CD4-positive, alpha-beta memory T cell (primary cell): ENCODE results near the gene SLC38A1. TPM values are rescaled to one million over a fixed set of nuclear protein-coding genes. Genes with fewer than 3 reads are reported as not detected.

Experiments
- CTCF ChIA-PET: fragments of 350-600 bp; sonication (Branson Sonifier 250); formaldehyde crosslinking; loops from one replicate; lab custom pipeline; 2021; ENCODE audit warnings: inconsistent platforms; ENCODE audit not compliant: partially characterized antibody; lab: Charles Lee
- POLR2A ChIA-PET: fragments of 350-600 bp; sonication (Branson Sonifier 250); formaldehyde crosslinking; loops from one replicate; lab custom pipeline; 2021; ENCODE audit not compliant: partially characterized antibody; lab: Charles Lee
- DNase-seq, 5 donors: peaks; one replicate each; pipeline versions ENCODE4 v3.0.0 to v3.0.0-alpha.2; 2020 to 2022; ENCODE audit warnings: mixed read lengths in 1 of 5
- H3K27ac ChIP-seq: one replicate; pipeline ENCODE4 v1.7.0; 2013; ENCODE audit warnings: low read depth, low read length
- H3K27me3 ChIP-seq: 2 replicates; pipeline ENCODE4 v1.7.0; 2013; ENCODE audit warnings: mild to moderate bottlenecking, low read length, moderate library complexity; ENCODE audit not compliant: insufficient read depth
- H3K36me3 ChIP-seq: 2 replicates; pipeline ENCODE4 v1.7.0; 2013; ENCODE audit warnings: mild to moderate bottlenecking, low read length, moderate library complexity; ENCODE audit not compliant: insufficient read depth
- H3K4me1 ChIP-seq: 2 replicates; pipeline ENCODE4 v1.7.0; 2013; ENCODE audit warnings: mild to moderate bottlenecking, low read length, moderate library complexity; ENCODE audit not compliant: insufficient read depth
- H3K4me3 ChIP-seq, 2 donors: one replicate each; pipeline ENCODE4 v1.7.0; 2013; ENCODE audit warnings: low read length in 2 of 2, mild to moderate bottlenecking in 1 of 2
- H3K9me3 ChIP-seq, 2 donors: one replicate each; pipeline ENCODE4 v1.7.0; 2013; ENCODE audit warnings: low read length in 2 of 2, control low read depth in 1 of 2; ENCODE audit not compliant: control insufficient read depth in 1 of 2
- H3K27ac Mint-ChIP-seq, 7 donors: one replicate each; pipeline ENCODE4 v1.8.0; 2020 to 2021; ENCODE audit warnings: mixed read lengths in 7 of 7, mild to moderate bottlenecking in 6 of 7, inconsistent platforms in 3 of 7, moderate library complexity in 3 of 7
- H3K27me3 Mint-ChIP-seq, 2 donors: one replicate each; pipeline ENCODE4 v1.8.0; 2020 to 2021; ENCODE audit warnings: mixed read lengths in 2 of 2
- H3K36me3 Mint-ChIP-seq, 2 donors: one replicate each; pipeline ENCODE4 v1.8.0; 2020 to 2021; ENCODE audit warnings: mixed read lengths in 2 of 2, inconsistent platforms in 1 of 2, mild to moderate bottlenecking in 1 of 2
- H3K4me1 Mint-ChIP-seq, 4 donors: one replicate each; pipeline ENCODE4 v1.8.0; 2020 to 2021; ENCODE audit warnings: mixed read lengths in 4 of 4, mild to moderate bottlenecking in 1 of 4
- H3K4me3 Mint-ChIP-seq, 8 donors: one replicate each; pipeline ENCODE4 v1.8.0; 2020 to 2021; ENCODE audit warnings: mixed read lengths in 8 of 8, mild to moderate bottlenecking in 7 of 8, moderate library complexity in 6 of 8, inconsistent platforms in 3 of 8
- H3K9me3 Mint-ChIP-seq, 8 donors: one replicate each; pipeline ENCODE4 v1.8.0; 2020 to 2021; ENCODE audit warnings: mixed read lengths in 8 of 8, mild to moderate bottlenecking in 5 of 8, inconsistent platforms in 3 of 8, moderate library complexity in 1 of 8
- intact Hi-C: fragments of 100-400 bp; cut with micrococcal nuclease; formaldehyde crosslinking; loops from one replicate; pipeline ENCODE4 v1.15.1; 2023
- polyA plus RNA-seq, 2 donors: library from polyadenylated mRNA; unstranded; fragments of 300-500 nt; fragmentation: Illumina TruSeq; gene quantifications; one replicate each; pipeline ENCODE4 v1.2.3, GENCODE V29; 2021
- total RNA-seq, 2 experiments: library from RNA; stranded (reverse); gene quantifications; one replicate each; pipeline ENCODE4 v1.2.3, GENCODE V29; 2021

The SLC38A1 gene
- total and polyA plus RNA-seq, 4 experiments from 2014 or later, result 230 to 307 (median 268) TPM

DNA sequence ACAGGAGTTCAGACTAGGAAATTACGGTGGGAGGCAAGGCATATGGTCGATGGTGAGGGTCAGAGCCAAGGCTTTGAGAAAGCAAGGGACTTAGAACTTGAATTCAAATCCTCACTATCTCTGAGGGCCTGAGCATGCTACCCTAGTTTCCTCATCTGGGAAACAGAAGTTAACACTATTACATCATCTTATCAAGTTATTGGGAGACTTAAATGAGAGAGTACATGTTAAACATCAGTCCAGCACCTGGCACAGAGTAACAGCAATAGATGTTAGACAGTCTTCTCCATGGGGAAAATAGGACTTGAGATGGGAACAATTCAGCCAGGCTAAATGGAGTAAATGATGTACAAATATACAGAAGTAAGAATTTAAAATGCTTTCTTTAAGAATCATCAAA lies 38.5 kb downstream of the SLC38A1 start:
- Histone ChIP-seq H3K4me1 (peaks cover 60% of the 10 kb centered on the region), H3K4me3 (no peak overlapping the region), H3K9me3 (no peaks in the 10 kb centered on the region), H3K27ac (no peak overlapping the region), H3K36me3 (peaks cover 10% of the 10 kb centered on the region), H3K27me3 (no peaks in the 10 kb centered on the region)
- peaks cover 35 to 82% (median 55%) of the 10 kb centered on the region in 4 donors for H3K4me1 Mint-ChIP-seq
- no peaks in the 10 kb centered on the region for H3K9me3 Mint-ChIP-seq
- no peaks in the 10 kb centered on the region for H3K27me3 Mint-ChIP-seq
- ChIA-PET POLR2A (no interaction called here), CTCF (interaction anchor here (0.9 kb wide), 1 partner anchor 15 kb away, joined by 4 read pairs; no protein-coding TSS in a partner anchor)
- H3K36me3 Mint-ChIP-seq, result peaks cover 75 to 81% of the 10 kb centered on the region in 2 donors
- H3K27ac Mint-ChIP-seq, result peak overlapping the region; percentile 55 to 89 (median 63)
- no peak for DNase-seq
- H3K4me3 Mint-ChIP-seq, result peak overlapping the region in 1 of 8 donors; percentile 18
- intact Hi-C loops, result loop anchor here (1.0 kb wide), 1 partner anchor 8 kb away; no protein-coding TSS in a partner anchor

DNA sequence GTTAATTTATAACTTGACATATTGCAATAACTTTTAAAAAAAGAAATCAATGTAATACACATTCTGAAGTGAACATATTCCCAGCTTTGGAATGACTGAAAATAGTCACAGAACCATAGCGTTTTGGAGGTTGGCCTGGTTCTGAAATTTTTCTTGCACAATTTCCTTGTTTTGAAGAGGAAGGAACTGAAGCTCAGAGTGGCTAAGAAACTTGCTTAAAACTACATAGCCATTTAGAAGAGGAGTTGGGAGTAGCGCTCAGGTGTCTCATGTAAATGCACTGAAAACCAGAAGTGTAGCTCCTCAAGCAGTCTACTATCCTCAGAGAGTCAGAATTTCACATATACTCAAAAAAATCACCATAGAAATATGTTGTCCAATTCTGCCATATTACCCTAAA lies 41.2 kb downstream of the SLC38A1 start:
- Mint-ChIP-seq H3K4me3 (peak overlapping the region in 1 of 8 donors; percentile 22), H3K9me3 (no peaks in the 10 kb centered on the region), H3K4me1 (peaks cover 43 to 90% (median 58%) of the 10 kb centered on the region in 4 donors), H3K27ac (peak overlapping the region in 5 of 7 donors; percentile 30 to 96 (median 65)), H3K36me3 (peaks cover 79 to 88% of the 10 kb centered on the region in 2 donors), H3K27me3 (no peaks in the 10 kb centered on the region)
- DNase-seq, result no peak
- ChIA-PET CTCF (no interaction called here), POLR2A (interaction anchor here (0.8 to 1.8 kb wide), 5 partner anchors 10 to 45 kb away, joined by 3 to 9 read pairs (median 6); partner anchors contain the start of gene SLC38A1)
- peaks cover 7% of the 10 kb centered on the region for H3K36me3 ChIP-seq
- intact Hi-C loops, result no loop called here
- H3K4me3 ChIP-seq, result no peak overlapping the region
- no peak overlapping the region for H3K27ac ChIP-seq
- H3K4me1 ChIP-seq, result peaks cover 70% of the 10 kb centered on the region
- no peaks in the 10 kb centered on the region for H3K9me3 ChIP-seq
- no peaks in the 10 kb centered on the region for H3K27me3 ChIP-seq

DNA sequence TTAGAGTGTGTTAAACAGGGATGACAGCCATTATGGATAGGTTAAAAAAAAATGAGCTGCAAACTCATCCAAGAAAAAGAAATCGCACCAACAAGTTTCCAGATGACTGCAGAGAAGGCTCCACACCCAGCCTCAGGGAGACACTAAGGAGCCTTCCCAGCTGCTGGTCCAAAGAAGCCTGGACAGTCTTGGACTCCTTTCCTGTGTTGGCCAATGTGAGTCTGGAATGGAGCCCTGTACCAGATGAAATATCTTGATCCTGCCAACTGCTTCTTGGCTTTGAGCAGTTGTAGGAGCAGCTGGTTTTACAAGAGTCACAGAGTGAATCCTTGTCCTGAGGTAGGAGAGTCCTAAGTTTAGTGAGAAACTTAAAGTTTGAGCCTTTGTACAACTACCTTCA lies 44.5 kb downstream of the SLC38A1 start:
- no peaks in the 10 kb centered on the region for H3K9me3 ChIP-seq
- H3K4me3 ChIP-seq, result no peak overlapping the region
- Mint-ChIP-seq H3K4me1 (peaks cover 60 to 90% (median 70%) of the 10 kb centered on the region in 4 donors), H3K9me3 (peaks cover 0 to 3% (median 0%) of the 10 kb centered on the region in 8 donors), H3K36me3 (peaks cover 64 to 86% of the 10 kb centered on the region in 2 donors), H3K27me3 (no peaks in the 10 kb centered on the region), H3K4me3 (peak overlapping the region in 5 of 8 donors; percentile 13 to 53 (median 23)), H3K27ac (peak overlapping the region; percentile 4 to 96 (median 86))
- H3K27me3 ChIP-seq, result no peaks in the 10 kb centered on the region
- no peak overlapping the region for H3K27ac ChIP-seq
- H3K4me1 ChIP-seq, result peaks cover 81% of the 10 kb centered on the region
- CTCF ChIA-PET, result interaction anchor here (0.9 to 2.0 kb wide), 5 partner anchors 9 to 99 kb away, joined by 3 to 9 read pairs (median 4); no protein-coding TSS in a partner anchor
- intact Hi-C loops, result no loop called here
- DNase-seq, result no peak
- POLR2A ChIA-PET, result interaction anchor here (0.8 to 14.8 kb wide), 6 partner anchors 10 to 47 kb away, joined by 3 to 552 read pairs (median 35); partner anchors contain the start of gene SLC38A1
- H3K36me3 ChIP-seq, result peaks cover 4% of the 10 kb centered on the region

DNA sequence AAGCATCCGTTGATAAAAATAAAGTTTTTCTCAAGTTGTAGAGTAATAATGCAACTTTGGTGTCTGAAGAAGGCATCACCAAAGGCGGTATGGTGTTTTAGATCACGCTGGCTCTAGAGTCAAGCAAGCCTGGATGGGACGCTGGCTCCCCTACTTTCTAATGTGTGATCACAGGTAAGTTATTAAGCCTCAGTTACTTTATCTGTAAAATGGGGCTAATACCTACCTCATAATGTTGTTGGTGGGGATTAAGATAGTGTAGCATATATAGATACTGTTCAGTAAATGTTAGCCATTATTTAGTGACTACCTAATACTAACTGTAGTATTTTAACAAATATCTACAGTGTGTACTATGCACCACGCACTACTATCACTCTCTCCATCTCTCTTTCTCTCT lies 45.8 kb downstream of the SLC38A1 start:
- Mint-ChIP-seq H3K4me3 (peak overlapping the region in 7 of 8 donors; percentile 13 to 90 (median 81)), H3K4me1 (peaks cover 70 to 92% (median 77%) of the 10 kb centered on the region in 4 donors), H3K36me3 (peaks cover 60 to 86% of the 10 kb centered on the region in 2 donors), H3K27ac (peak overlapping the region; percentile 92 to 100 (median 97)), H3K9me3 (peaks cover 0 to 3% (median 0%) of the 10 kb centered on the region in 8 donors), H3K27me3 (no peaks in the 10 kb centered on the region)
- Histone ChIP-seq H3K4me1 (peaks cover 92% of the 10 kb centered on the region), H3K4me3 (peak overlapping the region in 1 of 2 donors; percentile 11), H3K27ac (peak overlapping the region; percentile 39), H3K27me3 (no peaks in the 10 kb centered on the region), H3K9me3 (no peaks in the 10 kb centered on the region), H3K36me3 (no peaks in the 10 kb centered on the region)
- CTCF ChIA-PET, result interaction anchor here (1.0 to 1.7 kb wide), 2 partner anchors 24 to 80 kb away, joined by 3 read pairs; no protein-coding TSS in a partner anchor
- no peak for DNase-seq
- intact Hi-C loops, result no loop called here
- POLR2A ChIA-PET, result interaction anchor here (0.9 to 14.8 kb wide), 6 partner anchors 9 to 48 kb away, joined by 3 to 552 read pairs (median 35); partner anchors contain the start of gene SLC38A1

DNA sequence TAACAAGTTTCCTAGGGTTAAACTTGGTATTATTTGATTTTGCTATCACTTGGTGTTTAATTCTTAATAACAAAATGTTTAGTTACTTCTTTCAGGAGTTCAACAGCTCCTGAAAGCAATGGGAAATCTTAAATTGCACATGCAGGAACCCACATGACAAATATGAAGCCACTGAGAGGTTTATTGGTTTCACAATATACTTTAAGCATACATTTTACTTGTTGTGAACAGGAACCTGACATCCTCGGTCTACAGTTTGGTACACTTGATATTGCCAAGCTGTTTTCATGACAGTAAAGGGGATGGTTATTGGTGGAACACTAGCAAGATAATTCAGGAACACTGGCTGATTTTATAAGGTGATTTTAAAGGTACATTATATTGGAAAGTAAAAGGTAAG lies 46.2 kb downstream of the SLC38A1 start:
- H3K27ac Mint-ChIP-seq, result peak overlapping the region; percentile 92 to 100 (median 97)
- ChIA-PET CTCF (interaction anchor here (1.0 to 1.7 kb wide), 2 partner anchors 23 to 80 kb away, joined by 3 read pairs; no protein-coding TSS in a partner anchor), POLR2A (interaction anchor here (0.9 to 14.8 kb wide), 6 partner anchors 8 to 48 kb away, joined by 3 to 552 read pairs (median 35); partner anchors contain the start of gene SLC38A1)
- intact Hi-C loops, result loop anchor here (1.0 kb wide), 1 partner anchor 8 kb away; no protein-coding TSS in a partner anchor
- peak overlapping the region in 1 of 2 donors; percentile 11 for H3K4me3 ChIP-seq
- H3K36me3 Mint-ChIP-seq, result peaks cover 56 to 86% of the 10 kb centered on the region in 2 donors
- H3K4me1 Mint-ChIP-seq, result peaks cover 70 to 92% (median 77%) of the 10 kb centered on the region in 4 donors
- H3K27me3 Mint-ChIP-seq, result no peaks in the 10 kb centered on the region
- H3K36me3 ChIP-seq, result no peaks in the 10 kb centered on the region
- H3K9me3 ChIP-seq, result no peaks in the 10 kb centered on the region
- no peak for DNase-seq
- peak overlapping the region; percentile 39 for H3K27ac ChIP-seq
- peaks cover 92% of the 10 kb centered on the region for H3K4me1 ChIP-seq
- peak overlapping the region; percentile 3 to 90 (median 80) for H3K4me3 Mint-ChIP-seq
- no peaks in the 10 kb centered on the region for H3K27me3 ChIP-seq
- H3K9me3 Mint-ChIP-seq, result peaks cover 0 to 3% (median 0%) of the 10 kb centered on the region in 8 donors

DNA sequence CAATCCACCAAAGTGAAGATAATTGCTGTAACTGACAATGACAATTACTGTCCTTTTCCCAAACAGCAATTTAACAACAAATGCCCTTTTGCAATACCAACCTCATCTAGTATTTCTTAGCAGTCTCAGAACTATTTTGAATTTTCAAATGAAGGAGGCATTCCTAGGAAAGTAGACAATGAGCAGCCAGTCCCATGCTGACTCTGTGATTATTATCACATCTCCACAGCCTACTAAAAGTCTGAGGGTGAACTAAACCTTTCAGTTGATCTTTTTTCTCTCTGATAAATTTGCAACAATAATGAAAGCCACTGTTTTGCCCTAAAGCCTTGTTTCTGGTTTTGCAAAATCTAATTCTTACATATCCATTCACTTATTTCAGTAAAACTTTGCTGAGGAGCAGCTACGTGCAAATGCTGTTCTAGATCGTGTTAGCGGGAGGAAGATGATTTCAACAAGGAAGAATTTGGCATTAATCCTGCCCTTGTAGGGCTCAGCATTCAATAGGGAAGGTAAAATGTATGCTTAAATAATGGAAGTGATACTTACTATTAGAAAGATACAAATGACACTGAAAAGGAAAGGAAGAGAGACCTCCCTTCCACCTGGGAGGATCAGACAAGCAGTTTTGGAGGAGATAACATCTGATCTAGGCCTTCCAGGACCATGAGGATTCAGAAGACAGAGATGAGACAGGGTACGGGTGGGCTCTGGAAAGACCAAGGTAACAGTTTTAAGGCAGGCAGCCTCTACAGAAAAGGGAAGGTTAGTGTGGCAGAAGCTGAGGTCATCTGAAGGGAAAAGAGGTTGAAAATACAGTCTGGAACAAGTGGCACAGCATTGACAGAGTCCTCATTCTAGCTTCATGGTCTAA lies 47.4 kb downstream of the SLC38A1 start:
- Mint-ChIP-seq H3K27me3 (no peaks in the 10 kb centered on the region), H3K4me1 (peaks cover 74 to 94% (median 85%) of the 10 kb centered on the region in 4 donors), H3K27ac (peak overlapping the region; percentile 96 to 100 (median 98)), H3K36me3 (peaks cover 49 to 75% of the 10 kb centered on the region in 2 donors), H3K4me3 (peak overlapping the region in 7 of 8 donors; percentile 3 to 90 (median 59)), H3K9me3 (peaks cover 0 to 3% (median 0%) of the 10 kb centered on the region in 8 donors)
- Histone ChIP-seq H3K27me3 (no peaks in the 10 kb centered on the region), H3K4me3 (peak overlapping the region in 1 of 2 donors; percentile 9), H3K9me3 (no peaks in the 10 kb centered on the region), H3K27ac (peak overlapping the region; percentile 87), H3K36me3 (no peaks in the 10 kb centered on the region), H3K4me1 (peaks cover 99% of the 10 kb centered on the region)
- POLR2A ChIA-PET, result interaction anchor here (4.7 to 14.8 kb wide), 3 partner anchors 17 to 50 kb away, joined by 26 to 552 read pairs (median 134); partner anchors contain the start of gene SLC38A1
- intact Hi-C loops, result loop anchor here (1.0 to 2.0 kb wide), 3 partner anchors 9 to 1140 kb away; no protein-coding TSS in a partner anchor
- peak in 1 of 5 donors; percentile 22 for DNase-seq
- CTCF ChIA-PET, result interaction anchor here (1.2 kb wide), 1 partner anchor 47 kb away, joined by 3 read pairs; the partner anchor contains the start of gene SLC38A1
